DMS79 treated with DMSO at 0.1 percent for 48 hours (cell line): ENCODE results near the gene S1PR4.
"Not testable (repeated sequence)": the region's sequence is repeated elsewhere in the genome, so short reads cannot be mapped to it uniquely, and the experiment has no call there.

Source experiments
- DNase-seq: peaks from one replicate; lab custom pipeline; 2025; lab: John Stamatoyannopoulos, UW

The S1PR4 gene

DNA sequence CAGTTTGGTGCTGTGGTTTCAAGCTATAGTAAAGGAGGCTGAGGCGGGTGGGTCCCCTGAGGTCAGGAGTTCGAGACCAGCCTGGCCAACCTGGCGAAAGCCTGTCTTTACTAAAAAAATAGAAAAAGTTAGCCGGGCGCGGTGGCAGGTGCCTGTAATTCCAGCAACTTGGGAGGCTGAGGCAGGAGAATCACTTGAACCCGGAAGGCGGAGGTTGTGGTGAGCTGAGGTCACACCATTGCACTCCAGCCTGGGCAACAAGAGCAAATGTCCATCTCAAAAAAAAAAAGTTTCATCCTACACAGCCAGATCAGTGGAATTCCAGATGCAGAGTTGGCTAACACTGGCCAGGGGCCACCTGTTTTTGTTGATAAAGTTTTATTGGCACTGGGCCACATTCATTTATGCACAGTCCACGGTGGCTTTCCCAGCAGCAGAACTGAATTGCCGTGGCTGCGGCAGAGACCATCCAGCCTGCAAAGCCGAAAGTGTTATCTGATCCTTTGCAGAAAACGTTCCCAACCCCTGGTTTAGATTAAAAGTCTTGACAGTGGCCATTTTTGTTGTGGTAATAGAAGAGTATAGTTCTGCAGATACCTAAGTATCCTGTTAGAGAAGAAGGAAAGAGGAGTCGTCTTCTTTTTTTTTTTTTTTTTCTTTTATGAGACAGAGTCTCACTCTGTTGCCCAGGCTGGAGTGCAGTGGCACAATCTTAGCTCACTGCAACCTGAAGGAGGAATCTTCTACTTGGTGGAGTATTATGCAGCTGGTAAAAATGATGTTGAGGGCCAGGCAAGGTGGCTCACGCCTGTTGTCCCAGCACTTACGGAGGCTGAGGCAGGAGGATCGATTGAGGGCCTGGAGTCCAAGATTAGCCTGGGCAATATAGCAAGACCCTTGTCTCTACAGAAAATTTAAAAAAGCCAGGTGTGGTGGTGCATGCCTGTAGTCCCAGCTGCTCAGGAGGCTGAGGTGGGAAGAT lies 15.8 kb downstream of the S1PR4 start:
- DNase-seq: no peak

DNA sequence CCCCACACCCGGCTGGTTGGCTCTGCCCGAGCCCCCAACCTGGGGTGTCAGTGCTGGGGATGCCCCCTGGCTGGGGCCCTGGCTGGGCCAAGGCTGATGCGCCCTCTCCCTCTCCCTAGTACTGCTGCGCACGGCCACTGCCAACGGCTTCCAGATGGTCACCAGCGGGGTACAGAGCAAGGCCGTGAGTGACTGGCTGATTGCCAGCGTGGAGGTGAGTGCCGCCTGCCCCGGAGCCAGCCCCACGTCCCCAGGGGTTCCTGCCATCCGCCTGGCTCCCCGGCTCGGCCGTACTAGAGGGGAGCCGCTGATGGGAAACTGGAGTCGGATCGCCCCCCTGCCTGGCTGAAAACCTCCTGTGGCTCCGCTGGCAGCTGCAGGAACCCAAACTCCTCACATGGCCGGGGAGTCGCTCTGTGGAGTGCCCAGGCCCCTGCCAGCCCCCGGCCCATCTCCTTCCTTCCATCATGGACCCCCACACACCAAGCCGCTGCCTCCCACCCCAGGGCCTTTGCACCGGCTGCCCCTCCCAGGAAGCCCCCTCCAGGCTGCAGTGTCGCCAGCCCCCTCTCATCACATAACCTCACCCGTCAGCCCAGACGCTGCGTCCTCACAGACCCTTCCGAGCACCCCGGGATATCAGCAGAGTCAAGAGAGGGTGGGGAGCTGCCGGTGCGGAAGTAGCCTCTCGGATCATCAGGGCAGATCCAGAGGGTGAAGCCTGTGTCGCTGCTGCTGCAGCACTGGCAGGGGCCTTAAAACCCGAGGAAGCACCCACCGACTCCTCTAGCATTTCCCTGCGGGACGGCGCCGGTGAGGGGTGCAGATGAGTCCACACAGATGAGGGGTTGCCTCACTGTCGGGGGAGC lies 17.7 kb downstream of the S1PR4 start:
- no peak for DNase-seq

DNA sequence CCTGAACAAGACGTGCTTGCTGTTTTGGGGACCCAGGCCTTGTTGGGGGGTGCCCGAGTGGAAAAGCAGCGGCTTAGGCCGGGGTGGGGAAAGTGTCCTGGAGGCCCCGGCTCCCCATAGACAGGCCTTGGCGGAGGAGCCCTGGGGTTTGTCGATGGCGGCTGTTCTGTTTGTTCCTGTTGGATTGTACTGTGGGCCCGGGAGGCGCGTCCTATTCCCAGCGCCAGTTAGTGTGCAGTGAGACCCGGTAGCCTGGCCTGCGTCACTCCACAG lies 18.3 kb downstream of the S1PR4 start:
- no peak for DNase-seq

DNA sequence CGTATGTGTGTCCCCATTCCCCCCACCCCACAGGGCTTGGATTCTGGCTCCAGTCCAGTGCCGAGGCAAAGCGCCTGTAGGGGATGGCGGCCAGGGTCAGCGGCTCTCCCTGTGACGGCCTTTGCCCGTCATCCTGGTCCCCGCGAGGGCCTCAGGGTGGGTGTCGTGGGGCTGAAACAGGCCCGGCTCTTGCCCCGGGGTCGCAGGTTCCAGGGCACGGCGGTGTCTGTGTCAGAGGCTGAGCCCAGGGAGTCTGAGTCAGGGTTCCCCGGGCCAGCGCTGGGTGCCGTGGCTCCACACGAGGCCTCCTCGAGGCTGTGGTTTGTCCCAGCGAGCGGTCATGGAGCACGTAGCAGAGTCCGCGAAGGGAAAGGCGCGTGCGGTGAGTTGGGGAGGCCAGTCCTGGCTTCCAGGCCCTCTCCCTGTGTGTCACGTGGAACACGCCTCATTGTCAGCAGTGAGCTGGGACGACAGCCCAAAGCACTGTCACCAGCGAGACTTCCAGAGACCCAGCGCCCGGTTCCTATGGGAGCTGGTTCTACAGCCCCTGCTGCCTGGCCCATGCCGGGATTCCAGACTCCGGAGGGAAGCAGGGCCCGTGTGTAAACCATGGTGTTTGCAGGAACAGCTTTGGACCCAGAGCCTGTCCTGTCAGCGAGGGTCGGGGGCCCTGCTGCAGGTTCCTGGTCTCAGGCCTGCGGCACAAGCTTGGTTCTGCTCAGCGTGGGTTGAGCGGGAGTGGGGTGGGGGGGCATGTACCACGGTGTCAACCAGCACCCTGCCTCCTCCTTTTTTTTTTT lies 20.5 kb downstream of the S1PR4 start:
- no peak for DNase-seq

DNA sequence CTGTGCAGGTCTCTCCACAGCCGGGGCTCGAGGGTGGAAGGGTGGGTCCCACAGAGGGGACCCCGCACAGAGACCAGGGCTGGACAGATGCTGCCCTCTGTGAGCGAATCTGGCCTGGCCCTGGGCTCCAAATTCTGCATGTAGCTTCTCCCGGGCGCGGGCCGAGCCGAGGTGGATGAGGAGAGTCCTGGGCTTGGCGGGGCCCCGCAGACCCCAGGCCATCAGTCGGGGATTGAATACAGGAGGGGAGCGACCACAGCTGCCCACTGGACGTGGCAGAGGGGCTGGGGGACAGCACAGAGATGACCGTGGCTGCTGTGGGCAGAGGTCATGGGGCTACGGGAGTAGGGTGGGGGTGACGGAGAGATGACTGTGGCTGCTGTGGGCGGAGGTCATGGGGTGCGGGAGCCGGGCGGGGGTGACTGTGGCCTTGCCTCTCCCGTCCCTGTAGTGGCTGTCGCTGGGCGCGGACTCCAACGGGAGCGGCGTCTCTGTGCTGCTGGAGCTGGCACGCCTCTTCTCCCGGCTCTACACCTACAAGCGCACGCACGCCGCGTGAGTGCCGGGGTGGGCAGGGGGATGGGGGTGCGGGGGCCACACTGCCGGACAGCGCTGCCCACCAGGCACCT lies 22.6 kb downstream of the S1PR4 start:
- DNase-seq: no peak

DNA sequence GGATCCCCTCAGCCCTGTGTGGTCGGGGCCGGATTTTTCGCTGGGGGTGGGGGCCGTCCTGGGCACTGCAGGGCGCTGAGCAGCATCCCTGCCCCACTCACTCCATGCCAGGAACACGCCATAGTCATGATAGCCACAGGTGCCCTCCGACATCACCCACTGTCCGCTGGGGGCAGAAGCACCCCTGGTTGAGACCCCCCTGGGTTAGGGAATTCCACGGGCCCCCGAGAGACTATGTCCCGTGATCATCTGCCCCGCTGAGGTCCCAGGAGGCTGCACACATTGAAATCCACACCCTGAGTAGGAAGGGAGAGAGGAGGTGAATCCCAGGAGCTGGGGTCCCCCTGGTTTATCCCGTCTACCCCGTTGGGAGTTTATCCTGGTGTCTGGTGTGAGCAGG lies 23.3 kb downstream of the S1PR4 start:
- no peak for DNase-seq

DNA sequence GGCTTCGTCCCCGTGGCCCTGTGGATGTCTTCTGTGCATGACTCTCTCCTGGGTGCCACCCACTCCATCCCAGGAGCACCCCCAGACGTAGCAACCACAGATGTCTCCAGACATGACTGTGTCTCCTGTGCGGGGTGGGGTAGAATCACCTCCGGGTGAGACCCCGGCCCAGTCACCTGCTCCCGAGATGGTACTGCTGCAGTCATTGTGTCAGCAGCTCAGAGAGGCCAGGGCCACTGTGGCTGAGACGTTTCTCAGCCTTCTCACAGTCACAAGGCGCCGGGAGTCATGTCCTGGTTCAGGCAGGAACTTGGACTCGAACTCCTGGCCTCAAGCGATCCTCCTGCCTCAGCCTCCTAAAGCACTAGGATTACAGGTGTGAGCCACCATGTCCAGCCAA lies 23.8 kb downstream of the S1PR4 start:
- no peak for DNase-seq

DNA sequence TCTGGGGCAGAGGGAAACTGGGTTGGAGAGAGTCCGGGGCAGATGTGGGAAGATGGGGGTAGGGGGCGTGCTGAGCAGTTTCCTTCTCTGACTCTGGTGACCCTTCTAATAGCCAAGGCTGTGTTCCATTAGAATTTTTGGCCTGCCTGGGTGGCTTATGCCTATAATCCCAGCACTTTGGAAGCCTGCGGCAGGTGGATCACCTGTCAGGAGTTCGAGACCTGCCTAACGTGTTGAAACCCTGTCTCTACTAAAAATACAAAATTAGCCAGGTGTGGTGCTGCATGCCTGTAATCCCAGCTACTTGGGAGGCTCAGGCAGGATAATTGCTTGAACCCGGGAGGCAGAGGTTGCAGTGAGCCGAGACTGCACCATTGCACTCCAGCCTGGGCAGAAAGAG lies 24.3 kb downstream of the S1PR4 start:
- DNase-seq: not testable (repeated sequence)

DNA sequence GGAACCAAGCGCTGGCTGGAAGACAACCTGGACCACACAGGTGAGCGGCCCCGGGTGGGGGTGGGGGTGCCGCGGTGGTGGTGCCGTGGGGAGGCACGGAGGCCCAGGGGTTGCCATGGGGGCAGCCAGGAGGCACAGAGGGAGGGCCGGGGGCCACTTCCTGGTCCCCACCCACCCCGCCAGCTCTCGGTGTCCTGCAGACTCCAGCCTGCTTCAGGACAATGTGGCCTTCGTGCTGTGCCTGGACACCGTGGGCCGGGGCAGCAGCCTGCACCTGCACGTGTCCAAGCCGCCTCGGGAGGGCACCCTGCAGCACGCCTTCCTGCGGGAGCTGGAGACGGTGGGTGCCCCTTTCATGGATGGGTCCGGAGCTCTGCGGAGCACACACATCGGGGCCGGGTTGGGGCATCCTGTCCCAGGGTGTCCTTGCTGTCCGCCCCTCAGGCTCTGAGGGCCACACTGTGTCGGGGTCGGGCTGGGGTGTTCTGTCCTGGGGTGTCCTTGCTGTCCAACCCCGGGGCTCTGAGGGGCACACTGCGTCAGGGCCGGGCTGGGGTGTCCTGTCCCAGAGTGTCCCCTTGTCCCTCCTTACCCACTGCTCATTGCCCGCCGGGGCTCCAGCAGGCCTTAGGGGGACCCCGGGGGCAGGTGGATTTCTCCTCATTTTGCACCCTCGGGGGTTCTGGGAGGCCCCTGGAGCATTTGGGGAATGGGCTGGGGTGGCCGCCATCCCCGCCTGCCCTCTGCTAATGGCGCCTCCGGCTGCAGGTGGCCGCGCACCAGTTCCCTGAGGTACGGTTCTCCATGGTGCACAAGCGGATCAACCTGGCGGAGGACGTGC lies 25.5 kb downstream of the S1PR4 start:
- DNase-seq: no peak

DNA sequence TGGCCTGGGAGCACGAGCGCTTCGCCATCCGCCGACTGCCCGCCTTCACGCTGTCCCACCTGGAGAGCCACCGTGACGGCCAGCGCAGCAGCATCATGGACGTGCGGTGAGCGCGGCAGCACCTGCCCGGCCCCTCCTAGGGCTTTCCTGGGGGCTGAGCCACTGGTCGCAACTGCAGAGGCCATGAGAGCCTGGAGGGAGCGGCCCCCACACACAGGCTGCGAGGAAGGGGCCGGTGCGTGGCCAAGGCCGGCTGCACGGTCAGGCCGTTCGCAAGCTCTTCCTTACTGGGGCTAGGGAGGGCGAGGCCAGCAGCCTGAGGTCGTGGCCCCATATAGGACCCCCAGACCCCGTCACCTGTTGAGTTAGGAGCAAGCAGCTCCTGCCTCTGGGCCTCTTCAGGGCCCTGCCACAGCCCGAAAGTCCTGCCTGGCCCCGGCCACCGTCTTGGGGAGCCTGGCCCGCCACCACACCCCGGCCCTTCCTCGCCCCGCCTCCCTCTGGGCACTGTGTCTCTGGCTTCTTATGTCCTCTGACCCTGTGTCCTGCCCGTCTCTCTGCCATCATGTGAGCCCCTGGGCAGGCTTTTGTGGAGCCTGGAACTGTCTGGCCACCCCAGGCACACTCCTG lies 26.2 kb downstream of the S1PR4 start:
- DNase-seq: no peak

DNA sequence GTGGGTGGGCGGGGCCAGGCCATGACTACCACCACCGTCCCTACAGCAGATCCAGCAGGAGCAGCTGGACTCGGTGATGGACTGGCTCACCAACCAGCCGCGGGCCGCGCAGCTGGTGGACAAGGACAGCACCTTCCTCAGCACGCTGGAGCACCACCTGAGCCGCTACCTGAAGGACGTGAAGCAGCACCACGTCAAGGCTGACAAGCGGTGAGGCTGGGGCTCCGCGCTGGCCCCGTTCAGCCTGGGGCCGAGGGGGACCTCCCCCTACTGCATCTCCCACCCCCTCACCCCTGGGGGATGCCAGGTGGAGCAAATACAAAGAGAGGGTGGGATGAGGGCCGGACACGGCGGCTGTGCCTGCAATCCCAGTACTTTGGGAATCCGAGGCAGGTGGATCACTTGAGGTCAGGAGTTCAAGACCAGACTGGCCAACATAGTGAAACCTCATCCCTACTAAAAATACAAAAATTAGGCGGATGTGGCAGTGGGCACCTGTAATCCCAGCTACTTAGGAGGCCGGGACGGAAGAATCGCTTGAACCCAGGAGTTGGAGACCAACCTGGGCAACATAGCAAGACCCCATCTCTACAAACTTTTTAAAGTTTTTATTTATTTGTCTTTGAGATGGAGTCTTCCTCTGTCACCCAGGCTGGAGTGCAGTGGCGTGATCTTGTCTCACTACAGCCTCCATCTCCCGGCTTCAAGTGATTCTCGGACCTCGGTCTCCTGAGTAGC lies 27.8 kb downstream of the S1PR4 start:
- no peak for DNase-seq

DNA sequence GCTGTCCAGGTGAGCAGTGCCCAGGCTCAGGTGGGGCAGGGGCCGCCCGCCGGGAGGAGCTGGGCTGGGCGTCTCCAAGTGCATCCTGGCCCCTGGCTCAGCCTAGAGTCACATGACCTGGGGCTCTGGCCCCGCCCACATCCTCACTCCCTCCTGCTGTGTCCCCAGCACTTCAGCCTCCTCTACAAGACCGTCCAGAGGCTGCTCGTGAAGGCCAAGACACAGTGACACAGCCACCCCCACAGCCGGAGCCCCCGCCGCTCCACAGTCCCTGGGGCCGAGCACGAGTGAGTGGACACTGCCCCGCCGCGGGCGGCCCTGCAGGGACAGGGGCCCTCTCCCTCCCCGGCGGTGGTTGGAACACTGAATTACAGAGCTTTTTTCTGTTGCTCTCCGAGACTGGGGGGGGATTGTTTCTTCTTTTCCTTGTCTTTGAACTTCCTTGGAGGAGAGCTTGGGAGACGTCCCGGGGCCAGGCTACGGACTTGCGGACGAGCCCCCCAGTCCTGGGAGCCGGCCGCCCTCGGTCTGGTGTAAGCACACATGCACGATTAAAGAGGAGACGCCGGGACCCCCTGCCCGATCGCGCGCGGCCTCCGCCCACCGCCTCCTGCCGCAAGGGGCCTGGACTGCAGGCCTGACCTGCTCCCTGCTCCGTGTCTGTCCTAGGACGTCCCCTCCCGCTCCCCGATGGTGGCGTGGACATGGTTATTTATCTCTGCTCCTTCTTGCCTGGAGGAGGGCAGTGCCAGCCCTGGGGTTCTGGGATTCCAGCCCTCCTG lies 29.1 kb downstream of the S1PR4 start:
- no peak for DNase-seq

DNA sequence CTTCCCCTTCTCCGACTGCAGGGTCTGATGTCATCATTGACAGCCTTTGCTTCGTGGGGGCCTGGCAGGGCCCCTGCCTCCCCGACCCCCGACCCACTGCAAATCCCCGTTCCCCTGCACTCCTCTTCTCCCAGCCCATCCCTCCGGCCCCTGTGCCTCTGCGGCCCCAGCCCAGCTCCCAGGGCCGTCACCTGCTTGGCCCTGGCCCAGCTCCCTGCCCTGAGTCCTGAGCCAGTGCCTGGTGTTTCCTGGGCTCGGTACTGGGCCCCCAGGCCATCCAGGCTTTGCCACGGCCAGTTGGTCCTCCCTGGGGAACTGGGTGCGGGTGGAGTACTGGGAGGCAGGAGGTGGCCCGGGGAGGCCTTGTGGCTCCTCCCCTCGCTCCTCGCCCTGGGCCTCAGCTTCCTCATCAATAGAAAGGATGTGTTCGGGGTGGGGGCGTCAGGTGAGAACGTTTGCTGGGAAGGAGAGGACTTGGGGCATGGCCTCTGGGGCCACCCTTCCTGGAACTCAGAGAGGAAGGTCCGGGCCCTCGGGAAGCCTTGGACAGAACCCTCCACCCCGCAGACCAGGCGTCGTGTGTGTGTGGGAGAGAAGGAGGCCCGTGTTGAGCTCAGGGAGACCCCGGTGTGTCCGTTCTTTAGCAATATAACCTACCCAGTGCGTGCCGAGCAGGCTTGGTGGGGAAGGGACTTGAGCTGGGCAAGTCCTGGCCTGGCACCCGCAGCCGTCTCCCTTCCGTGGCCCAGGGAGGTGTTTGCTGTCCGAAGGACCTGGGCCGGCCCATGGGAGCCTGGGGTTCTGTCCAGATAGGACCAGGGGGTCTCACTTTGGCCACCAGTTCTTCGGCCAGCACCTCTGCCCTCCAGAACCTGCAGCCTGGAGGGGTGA lies 30.0 kb downstream of the S1PR4 start:
- no peak for DNase-seq

DNA sequence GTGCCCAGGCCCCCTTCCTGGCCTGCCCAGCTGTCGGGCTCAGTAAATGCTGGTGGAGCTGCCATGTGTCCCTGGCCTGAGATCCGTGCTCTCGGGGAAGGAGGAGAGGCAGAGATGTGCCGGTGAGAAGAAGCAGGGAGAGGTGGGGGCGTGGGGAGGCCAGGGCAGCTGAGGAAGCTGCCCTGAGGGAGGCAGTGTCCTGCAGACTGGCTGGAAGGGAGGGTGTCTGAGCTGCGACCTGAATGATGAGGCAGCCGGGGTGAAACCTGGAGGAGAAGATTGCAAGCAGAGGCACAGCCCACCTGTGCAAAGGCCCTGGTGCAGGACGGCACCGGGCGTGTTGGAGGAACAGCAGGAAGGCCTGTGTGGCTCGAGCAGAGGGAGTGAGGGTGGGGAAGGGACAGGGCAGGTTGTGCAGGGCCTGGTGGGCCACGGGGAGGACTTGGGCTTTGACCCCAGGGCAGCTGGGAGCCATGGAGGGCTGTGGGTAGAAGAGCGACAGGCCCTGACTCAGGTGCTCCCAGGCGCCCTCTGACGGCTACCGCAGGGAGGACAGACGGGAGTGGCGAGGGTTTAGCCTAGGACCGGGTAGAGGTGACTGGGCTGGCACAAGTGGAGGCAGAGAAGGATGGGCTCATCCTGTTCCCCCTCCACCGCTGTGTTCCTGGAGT lies 31.9 kb downstream of the S1PR4 start:
- DNase-seq: no peak

DNA sequence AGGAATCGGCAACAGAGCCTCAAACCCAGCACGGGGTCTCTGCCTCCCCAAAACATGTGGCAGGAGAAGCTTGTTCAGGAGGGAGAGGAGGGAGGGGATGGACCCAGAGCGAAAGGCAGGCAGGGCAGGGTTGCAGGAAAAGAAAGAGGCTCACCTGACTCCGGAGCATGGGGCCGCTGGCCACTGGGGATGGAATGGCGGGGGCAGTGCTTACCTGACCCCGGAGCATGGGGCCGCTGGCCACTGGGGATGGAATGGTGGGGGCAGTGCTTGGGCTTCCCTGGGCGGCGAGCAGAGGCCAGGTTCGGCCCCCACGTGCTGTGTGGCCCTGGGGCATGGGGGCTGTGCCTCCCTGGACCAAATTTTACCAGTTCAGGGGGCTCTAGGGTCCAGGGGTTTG lies 32.6 kb downstream of the S1PR4 start:
- DNase-seq: no peak

DNA sequence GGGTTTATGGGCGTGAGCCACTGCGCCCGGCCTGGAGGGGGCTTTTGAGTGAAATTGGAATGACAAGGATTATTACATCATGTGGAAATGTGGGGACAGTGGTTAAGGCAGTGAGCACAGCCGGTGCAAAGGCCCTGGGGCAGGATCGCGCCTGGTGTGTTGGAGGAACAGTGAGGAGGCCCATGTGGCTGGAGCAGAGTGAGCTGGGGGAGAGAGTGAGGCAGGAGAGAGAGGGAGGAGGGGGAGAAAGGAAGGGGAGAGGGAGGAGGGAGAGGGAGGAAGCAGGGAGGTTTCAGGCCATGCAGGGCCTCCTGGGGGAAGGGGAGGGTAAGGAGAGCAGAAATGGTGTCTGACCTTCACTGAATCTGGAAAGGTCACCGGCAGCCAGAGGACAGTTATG lies 34.6 kb downstream of the S1PR4 start:
- no peak for DNase-seq

DNA sequence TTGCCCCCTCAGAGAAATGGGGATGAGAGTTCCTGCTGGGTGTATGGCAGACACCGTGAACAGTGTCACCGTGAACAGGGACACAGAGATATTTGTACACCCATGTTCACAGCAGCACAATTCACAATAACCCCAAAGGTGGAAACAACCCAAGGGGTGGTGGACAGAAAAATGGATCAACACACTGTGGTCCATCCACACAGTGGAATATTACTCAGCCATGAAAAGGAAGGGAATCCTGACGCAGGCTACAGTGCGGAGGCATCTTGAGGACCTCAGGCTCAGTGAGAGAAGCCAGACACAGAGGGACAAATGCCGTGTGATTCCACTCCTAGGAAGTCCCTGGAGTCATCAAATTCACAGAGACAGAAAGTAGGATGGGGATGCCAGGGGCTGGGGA lies 38.3 kb downstream of the S1PR4 start:
- DNase-seq: no peak
